ENCODE results near the gene ACTR8. TPM values are rescaled to one million over a fixed set of nuclear protein-coding genes. Genes with fewer than 3 reads are reported as not detected.

ACTR8 gene
- polyA plus RNA-seq, 1 donor from 2014 or later: 28.4 TPM

DNA sequence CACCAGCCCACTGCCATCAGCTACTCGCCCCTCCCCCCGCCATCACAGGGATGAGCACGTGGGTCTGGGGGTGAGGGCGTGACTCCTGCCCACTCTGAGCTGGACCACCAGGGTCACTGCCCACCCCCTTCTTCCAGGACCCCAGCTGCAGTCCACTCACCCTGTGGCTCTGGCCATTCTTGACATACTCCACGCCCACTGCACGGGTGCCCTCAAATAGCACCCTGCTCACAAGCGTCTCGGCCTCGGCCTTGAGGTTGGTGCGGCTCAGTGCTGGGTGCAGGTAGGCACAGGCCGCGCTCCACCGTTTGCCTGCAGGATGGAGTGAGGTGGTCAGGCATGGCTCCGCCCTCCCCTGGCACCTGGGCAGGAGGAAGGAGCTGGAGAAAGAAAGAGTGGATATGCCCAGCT lies 59.6 kb downstream of the ACTR8 start:
- Histone ChIP-seq H4K20me1 (ENCODE audit: insufficient read depth) (no peaks in the 10 kb centered on the region), H2AFZ (ENCODE audit: low read depth, low read length) (no peak overlapping the region), H3K9me2 (ENCODE audit: insufficient read depth, low read length) (no peaks in the 10 kb centered on the region), H3K79me2 (replicated peaks; ENCODE audit: insufficient read depth, low read length) (no peaks in the 10 kb centered on the region), H3F3A (ENCODE audit: insufficient read depth, low read length, poor library complexity, severe bottlenecking) (no peaks in the 10 kb centered on the region), H3K9ac (ENCODE audit: low read length) (no peak overlapping the region), H3K9me3 (ENCODE audit: low read length) (no peaks in the 10 kb centered on the region), H3K4me2 (ENCODE audit: low read length) (no peak overlapping the region), H3K36me3 (ENCODE audit: insufficient read depth, low read length) (no peaks in the 10 kb centered on the region), H3K4me3 (ENCODE audit: low read length) (no peak overlapping the region), H3K27me3 (ENCODE audit: insufficient read depth, low read depth, low read length) (no peaks in the 10 kb centered on the region), H3K27ac (ENCODE audit: low read length) (no peak overlapping the region)
- no peak for TF ChIP-seq CTCF (IDR thresholded peaks at IDR 0.05; ENCODE audit: poor library complexity, severe bottlenecking)
- TF ChIP-seq POLR2AphosphoS5 (IDR thresholded peaks at IDR 0.05): no peak
- no peak for TF ChIP-seq SMC3 (conservative IDR thresholded peaks at IDR 0.05; ENCODE audit: poor library complexity)
- TF ChIP-seq EP300 (conservative IDR thresholded peaks at IDR 0.05; ENCODE audit: poor library complexity, severe bottlenecking): no peak
- no peak for TF ChIP-seq EZH2 (IDR thresholded peaks at IDR 0.05; ENCODE audit: borderline replicate concordance, insufficient read depth, low read length, poor library complexity, severe bottlenecking)
- TF ChIP-seq RAD21 (conservative IDR thresholded peaks at IDR 0.05): no peak
- no peak for TF ChIP-seq MXI1 (conservative IDR thresholded peaks at IDR 0.05; ENCODE audit: poor library complexity, severe bottlenecking)
- TF ChIP-seq TAF1 (IDR thresholded peaks at IDR 0.05; ENCODE audit: low read depth): no peak
- TF ChIP-seq REST (IDR thresholded peaks at IDR 0.05; ENCODE audit: borderline replicate concordance): no peak

DNA sequence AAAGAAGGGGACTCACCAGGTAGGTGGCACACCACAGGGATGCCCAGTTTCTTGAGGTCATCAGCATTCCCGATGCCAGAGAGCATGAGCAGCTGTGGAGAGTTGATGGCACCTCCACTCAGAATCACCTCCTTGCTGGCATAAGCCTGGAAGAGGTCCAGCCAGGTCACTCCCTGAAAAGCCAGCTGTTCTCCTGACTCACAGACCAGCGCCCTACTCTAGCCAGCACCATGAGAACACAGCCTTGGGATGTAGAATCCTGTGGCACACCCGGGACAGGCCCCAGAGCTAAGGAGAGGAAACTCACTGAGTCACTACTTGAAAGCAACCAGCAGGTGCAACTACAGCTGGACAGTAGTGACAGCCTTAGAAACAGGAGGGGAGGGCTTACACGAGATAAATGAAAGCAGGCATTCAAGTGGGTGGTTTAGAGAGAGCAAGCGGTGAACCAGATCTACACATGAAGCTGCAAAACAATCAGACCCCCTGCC lies 60.3 kb downstream of the ACTR8 start:
- no peak overlapping the region for H3K4me3 ChIP-seq (ENCODE audit: low read length)
- no peaks in the 10 kb centered on the region for H3K36me3 ChIP-seq (ENCODE audit: insufficient read depth, low read length)
- no peak overlapping the region for H3K9ac ChIP-seq (ENCODE audit: low read length)
- no peaks in the 10 kb centered on the region for H3K79me2 ChIP-seq (replicated peaks; ENCODE audit: insufficient read depth, low read length)
- H3K27ac ChIP-seq (ENCODE audit: low read length): no peak overlapping the region
- H3F3A ChIP-seq (ENCODE audit: insufficient read depth, low read length, poor library complexity, severe bottlenecking): no peaks in the 10 kb centered on the region
- H3K9me3 ChIP-seq (ENCODE audit: low read length): no peaks in the 10 kb centered on the region
- no peak overlapping the region for H3K4me2 ChIP-seq (ENCODE audit: low read length)
- no peak overlapping the region for H2AFZ ChIP-seq (ENCODE audit: low read depth, low read length)
- H4K20me1 ChIP-seq (ENCODE audit: insufficient read depth): no peaks in the 10 kb centered on the region
- H3K27me3 ChIP-seq (ENCODE audit: insufficient read depth, low read depth, low read length): no peaks in the 10 kb centered on the region
- H3K9me2 ChIP-seq (ENCODE audit: insufficient read depth, low read length): no peaks in the 10 kb centered on the region
- TF ChIP-seq CTCF (IDR thresholded peaks at IDR 0.05; ENCODE audit: poor library complexity, severe bottlenecking) (no peak), EZH2 (IDR thresholded peaks at IDR 0.05; ENCODE audit: borderline replicate concordance, insufficient read depth, low read length, poor library complexity, severe bottlenecking) (no peak), EP300 (conservative IDR thresholded peaks at IDR 0.05; ENCODE audit: poor library complexity, severe bottlenecking) (no peak), REST (IDR thresholded peaks at IDR 0.05; ENCODE audit: borderline replicate concordance) (no peak), POLR2AphosphoS5 (IDR thresholded peaks at IDR 0.05) (no peak), RAD21 (conservative IDR thresholded peaks at IDR 0.05) (no peak)

Data from neural cell (in vitro differentiated cells).